Tibial nerve (tissue), 4 donors: ENCODE results near the gene WIPF1. TPM values are rescaled to one million over a fixed set of nuclear protein-coding genes. Genes with fewer than 3 reads are reported as not detected.

Experiments
- DNase-seq, 2 donors: peaks; one replicate each; pipeline ENCODE4 v3.0.0-alpha.2; 2019; ENCODE audit warnings: low spot score in 2 of 2
- H3K27ac ChIP-seq, 4 donors: fragments of 200-600 bp; sonication (generic) in 3 of 4; one replicate each; pipeline ENCODE4 v1.5.1; 2017 to 2019; ENCODE audit warnings: mild to moderate bottlenecking in 1 of 4
- H3K27me3 ChIP-seq, 2 donors: fragments of 200-600 bp; sonication (generic) in 1 of 2; one replicate each; pipeline versions ENCODE4 v1.5.1 to v1.6.0; 2017 to 2019
- H3K36me3 ChIP-seq, 3 donors: fragments of 200-600 bp; sonication (generic); one replicate each; pipeline ENCODE4 v1.5.1; 2018 to 2019
- H3K4me1 ChIP-seq, 4 donors: fragments of 200-600 bp; sonication (generic) in 3 of 4; one replicate each; pipeline ENCODE4 v1.5.1; 2017 to 2019
- H3K4me3 ChIP-seq, 4 donors: fragments of 200-600 bp; sonication (generic) in 3 of 4; one replicate each; pipeline ENCODE4 v1.5.1; 2017 to 2019; ENCODE audit warnings: mild to moderate bottlenecking in 1 of 4, moderate library complexity in 1 of 4
- H3K9me3 ChIP-seq, 4 donors: fragments of 200-600 bp; sonication (generic) in 3 of 4; one replicate each; pipeline ENCODE4 v1.5.1; 2017 to 2019
- CTCF ChIP-seq, 5 experiments: fragments of 200-600 bp in 3 of 5; fragments of 450-650 bp in 2 of 5; sonication (generic) in 3 of 5; IDR thresholded peaks; one replicate each; pipeline ENCODE4 v1.5.1; 2016 to 2019; ENCODE audit warnings: antibody characterized with exemption in 5 of 5, mild to moderate bottlenecking in 3 of 5, moderate library complexity in 2 of 5
- EP300 ChIP-seq, 2 donors: sonication (generic); formaldehyde crosslinking; IDR thresholded peaks; one replicate each; pipeline ENCODE4 v1.6.1; 2017; ENCODE audit warnings: antibody characterized with exemption in 2 of 2, mild to moderate bottlenecking in 1 of 2
- POLR2A ChIP-seq, 2 donors: fragments of 450-650 bp; IDR thresholded peaks; one replicate each; pipeline ENCODE4 v1.6.1; 2017; ENCODE audit warnings: antibody characterized with exemption in 2 of 2, mild to moderate bottlenecking in 2 of 2, moderate library complexity in 2 of 2
- WGBS, 2 donors: methylation state at CpG; one replicate each; pipeline ENCODE4 v1.1.5; 2018; 5-methylcytosine and 5-hydroxymethylcytosine counted together
- total RNA-seq, 4 donors: library from RNA; depleted of rRNA; stranded (reverse); fragments of >200 nt; gene quantifications; one replicate each; pipeline ENCODE4 v1.1.0, GENCODE V29; 2016

The WIPF1 gene
- total RNA-seq: 10 to 100 TPM; 43.2 to 63.8 (median 52.9) TPM

GRCh38 chr2:174597345-174598047 is at the start of gene WIPF1:
TSS of gene WIPF1 (minus strand) at chr2:174597804. CDS start at chr2:174585573, 12,231 bp downstream.
- TF ChIP-seq POLR2A (IDR thresholded peaks at IDR 0.05) (peak in 1 of 2 donors; percentile 33), CTCF (IDR thresholded peaks at IDR 0.05) (peak in 1 of 5 experiments; percentile 11), EP300 (IDR thresholded peaks at IDR 0.05) (peak in 1 of 2 donors; percentile 67)
- DNase-seq: no peak
- peak within 1 kb of the TSS in 3 of 4 donors; percentile 5 to 40 (median 29) for H3K4me3 ChIP-seq
- no peaks in the 10 kb centered on the region for H3K27me3 ChIP-seq
- H3K9me3 ChIP-seq: no peaks in the 10 kb centered on the region
- H3K27ac ChIP-seq: peak within 1 kb of the TSS; percentile 8 to 91 (median 80)
- peaks cover 0 to 79% (median 30%) of the 10 kb centered on the region in 4 donors for H3K4me1 ChIP-seq
- no peaks in the 10 kb centered on the region for H3K36me3 ChIP-seq
- 54 to 67% methylated on average over 6 of the region's 6 CpGs for WGBS, 2 donors

GRCh38 chr2:174645296-174645695 is 47.7 kb upstream of the WIPF1 start:
- H3K36me3 ChIP-seq: peaks cover 0 to 9% (median 0%) of the 10 kb centered on the region in 3 donors
- WGBS, 2 donors: 36 to 56% methylated on average over 2 of the region's 2 CpGs
- H3K9me3 ChIP-seq: peaks cover 0 to 22% (median 0%) of the 10 kb centered on the region in 4 donors
- H3K27me3 ChIP-seq: no peaks in the 10 kb centered on the region
- H3K4me1 ChIP-seq: peaks cover 0 to 29% (median 3%) of the 10 kb centered on the region in 4 donors
- H3K4me3 ChIP-seq: no peak overlapping the region
- no peak for DNase-seq
- no peak for TF ChIP-seq EP300 (IDR thresholded peaks at IDR 0.05)
- TF ChIP-seq POLR2A (IDR thresholded peaks at IDR 0.05): no peak
- no peak for TF ChIP-seq CTCF (IDR thresholded peaks at IDR 0.05)
- peak overlapping the region in 2 of 4 donors; percentile 61 to 64 for H3K27ac ChIP-seq

- peaks cover 0 to 8% (median 0%) of the 10 kb centered on the region in 3 donors for H3K36me3 ChIP-seq
- no peak for TF ChIP-seq EP300 (IDR thresholded peaks at IDR 0.05)
- no peak for TF ChIP-seq CTCF (IDR thresholded peaks at IDR 0.05)
- TF ChIP-seq POLR2A (IDR thresholded peaks at IDR 0.05): no peak
- 95 to 97% methylated on average over 1 of the region's 1 CpG for WGBS, 2 donors
These were observed 46.8 kb upstream of the WIPF1 start for GRCh38 chr2:174644406-174644805.

GRCh38 chr2:174643356-174643755 is 45.8 kb upstream of the WIPF1 start:
- WGBS, 2 donors: 96 to 99% methylated on average over 6 of the region's 6 CpGs
- no peak overlapping the region for H3K27ac ChIP-seq
- no peak for DNase-seq
- H3K9me3 ChIP-seq: peaks cover 0 to 11% (median 0%) of the 10 kb centered on the region in 4 donors
- H3K4me1 ChIP-seq: peaks cover 0 to 30% (median 3%) of the 10 kb centered on the region in 4 donors
- no peaks in the 10 kb centered on the region for H3K36me3 ChIP-seq
- TF ChIP-seq EP300 (IDR thresholded peaks at IDR 0.05) (no peak), POLR2A (IDR thresholded peaks at IDR 0.05) (no peak), CTCF (IDR thresholded peaks at IDR 0.05) (no peak)
- H3K27me3 ChIP-seq: no peaks in the 10 kb centered on the region
- no peak overlapping the region for H3K4me3 ChIP-seq

More at GRCh38 chr2:174644406-174644805, 46.8 kb upstream of the WIPF1 start:
- Histone ChIP-seq H3K4me1 (peaks cover 0 to 29% (median 3%) of the 10 kb centered on the region in 4 donors), H3K9me3 (peaks cover 0 to 21% (median 0%) of the 10 kb centered on the region in 4 donors), H3K27ac (peak overlapping the region in 1 of 4 donors; percentile 61), H3K4me3 (no peak overlapping the region), H3K27me3 (no peaks in the 10 kb centered on the region)
- DNase-seq: no peak

GRCh38 chr2:174641168-174641567 is 43.6 kb upstream of the WIPF1 start:
- Histone ChIP-seq H3K4me1 (peaks cover 0 to 23% (median 0%) of the 10 kb centered on the region in 4 donors), H3K36me3 (no peaks in the 10 kb centered on the region), H3K4me3 (no peak overlapping the region), H3K27me3 (no peaks in the 10 kb centered on the region), H3K9me3 (peaks cover 0 to 10% (median 0%) of the 10 kb centered on the region in 4 donors), H3K27ac (no peak overlapping the region)
- DNase-seq: no peak
- TF ChIP-seq CTCF (IDR thresholded peaks at IDR 0.05) (no peak), EP300 (IDR thresholded peaks at IDR 0.05) (no peak), POLR2A (IDR thresholded peaks at IDR 0.05) (no peak)
- WGBS, 2 donors: 92 to 95% methylated on average over 1 of the region's 1 CpG
